ENCODE data around the gene PRPH. TPM values are rescaled to one million over a fixed set of nuclear protein-coding genes. Genes with fewer than 3 reads are reported as not detected.

Gene PRPH
- not detected in 2 replicates for total RNA-seq (2011; cell fraction: chromatin; rRNA removed; ENCODE audit: low replicate concordance)
- 0.13 and 0.67 TPM in 2 replicates for total RNA-seq (2011; cell fraction: nucleolus; rRNA removed)
- 0.81 TPM in 1 of 2 replicates, not detected in the other for total RNA-seq (2011; cell fraction: nucleoplasm; rRNA removed)
- total RNA-seq (2014; rRNA removed) (0.27 and 1.3 TPM in 2 replicates), total RNA-seq (2014; rRNA removed; fragmentation: Illumina TruSeq; extraction: Trizol) (0.36 and 0.51 TPM in 2 replicates), total RNA-seq (2015; rRNA removed; fragmentation: Illumina TruSeq; extraction: Trizol) (0.41 TPM in 1 of 2 replicates, not detected in the other), total RNA-seq (2021) (0.81 and 1.6 TPM in 2 replicates), polyA plus RNA-seq (2011; rRNA removed) (0.71 and 1.4 TPM in 2 replicates), polyA plus RNA-seq (2014; fragmentation: Illumina TruSeq; extraction: Trizol) (0.97 and 1.3 TPM in 2 replicates), polyA plus RNA-seq (2014; fragmentation: Nextera tagmentation; extraction: Ambion mirVana) (1 to 10 TPM; 1.8 to 1.9 TPM), polyA plus RNA-seq (2014; rRNA removed) (1.3 TPM in 2 replicates), polyA minus RNA-seq (2011; rRNA and poly(A)+ RNA removed) (0.84 TPM in 1 of 2 replicates, not detected in the other), Bru-seq, nascent RNA (percentile 24 among the genes with signal in this experiment), BruChase-seq, experiment 1, labeled RNA remaining after a 2-hour chase (percentile 22 among the genes with signal in this experiment), BruChase-seq, experiment 2, labeled RNA remaining after a 6-hour chase (percentile 25 among the genes with signal in this experiment)
- 1.2 and 2.7 TPM in 2 replicates for polyA plus RNA-seq (2011; cell fraction: cytosol; rRNA removed)
- polyA plus RNA-seq (2011; cell fraction: nucleus; rRNA removed) = 0.65 and 1.4 TPM in 2 replicates
- 1.1 and 4.3 TPM in 2 replicates for polyA plus RNA-seq (2012)
- polyA minus RNA-seq (2011; cell fraction: cytosol; rRNA and poly(A)+ RNA removed) = not detected in 2 replicates
- not detected in 2 replicates for polyA minus RNA-seq (2011; cell fraction: nucleus; rRNA and poly(A)+ RNA removed)
- long read RNA-seq, experiment 1, partial matches to known transcripts = 1 of 1 reads
- long read RNA-seq, experiment 1, other reads (novel, unspliced or antisense) = 0 of 1 reads
- long read RNA-seq, experiment 2 = 0 reads
- long read RNA-seq, experiment 3 = 0 reads

GRCh38 chr12:49295082-49295936 lies at the start of gene PRPH:
Gene PRPH, plus strand, starts transcription at chr12:49295147. Its CDS starts 54 bp downstream, at chr12:49295201.
- FAIRE-seq (no peak), DNase-seq (ENCODE audit: extremely low read depth in 1 of 4, low spot score in 3 of 4) (no peak), ATAC-seq (no peak)
- peaks cover 9 to 54% of the 10 kb centered on the region in 2 experiments; a peak in 4 of 5 replicates for H3K4me1 ChIP-seq (replicated peaks in 1 of 2; ENCODE audit: control insufficient read depth in 2 of 2, insufficient read depth in 2 of 2, low read length in 2 of 2)
- no peak within 1 kb of the TSS for H2AFZ ChIP-seq (ENCODE audit: low read depth, low read length)
- no peak within 1 kb of the TSS for H3K4me2 ChIP-seq (ENCODE audit: insufficient read depth, low read length)
- H3K27ac ChIP-seq (ENCODE audit: extremely low read depth, low read depth, low read length) = no peak within 1 kb of the TSS
- no peaks in the 10 kb centered on the region for H3K9me3 ChIP-seq (replicated peaks; ENCODE audit: control insufficient read depth, insufficient read depth, low read depth, low read length)
- 74% methylated on average over 30 of the region's 82 CpGs for WGBS (ENCODE audit: insufficient coverage, low coverage, missing lambda C conversion rate)
- H3K27me3 ChIP-seq (ENCODE audit: control insufficient read depth in 2 of 2, insufficient read depth in 2 of 2, low read length in 2 of 2) = no peaks in the 10 kb centered on the region
- H3K9me1 ChIP-seq (ENCODE audit: control insufficient read depth, insufficient read depth, low read length) = peaks cover 10% of the 10 kb centered on the region
- no peak within 1 kb of the TSS for H3K4me3 ChIP-seq
- in situ Hi-C loops (cut with MboI) (no loop called here), intact Hi-C loops (cut with micrococcal nuclease) (no loop called here)
- no TSS peak for BruUV-seq (replicated peaks)
- H3K9ac ChIP-seq (ENCODE audit: insufficient read depth in 1 of 2, low read depth in 2 of 2, low read length in 2 of 2) = no peak within 1 kb of the TSS
- POLR2A ChIA-PET = interaction anchor here (0.5 to 2.9 kb wide), 14 partner anchors 9 to 202 kb away, joined by 3 to 14 read pairs (median 4); partner anchors contain the start of genes DNAJC22 and TROAP
- H4K20me1 ChIP-seq (replicated peaks; ENCODE audit: control insufficient read depth, insufficient read depth, low read length) = no peaks in the 10 kb centered on the region
- CTCF ChIA-PET (ENCODE audit: low intra/inter-chr PET ratio) = interaction anchor here (0.5 kb wide), 1 partner anchor 9 kb away, joined by 3 read pairs; no protein-coding TSS in a partner anchor
- H3K79me2 ChIP-seq (ENCODE audit: control insufficient read depth, insufficient read depth, low read length) = no peaks in the 10 kb centered on the region
- H3K36me3 ChIP-seq (ENCODE audit: control insufficient read depth, insufficient read depth, low read length) = no peaks in the 10 kb centered on the region
- TF ChIP-seq FIP1L1 (IDR thresholded peaks at IDR 0.05; ENCODE audit: low read depth, low read length, poor library complexity, severe bottlenecking) (peak; percentile 31), ZBTB33 (CRISPR knock-in tag; IDR thresholded peaks at IDR 0.05) (peak; percentile 70; the same call in 1 of the 2 replicates), MBD2 (IDR thresholded peaks at IDR 0.05; ENCODE audit: borderline replicate concordance, low read depth) (no peak), CBX3 (IDR thresholded peaks at IDR 0.05; ENCODE audit: borderline replicate concordance in 1 of 2, low read length in 2 of 2) (no peak), ETS2 (tag; IDR thresholded peaks at IDR 0.05; ENCODE audit: borderline replicate concordance, poor library complexity, severe bottlenecking) (no peak), GTF3C2 (IDR thresholded peaks at IDR 0.05; ENCODE audit: borderline replicate concordance, extremely low read depth, insufficient read length) (no peak), NFIX (CRISPR knock-in tag; IDR thresholded peaks at IDR 0.05; ENCODE audit: low read depth) (no peak), EP300 (IDR thresholded peaks at IDR 0.05; ENCODE audit: low read length) (no peak), HNRNPL (IDR thresholded peaks at IDR 0.05; ENCODE audit: low read depth, low read length) (no peak), ZNF239 (CRISPR knock-in tag; IDR thresholded peaks at IDR 0.05) (no peak), TFAM (CRISPR knock-in tag; conservative IDR thresholded peaks at IDR 0.05) (no peak)

Data from K562 (cell line).